Spinal cord (tissue), 10 donors: ENCODE measurements around the gene PAK1IP1. TPM values are rescaled to one million over a fixed set of nuclear protein-coding genes. Genes with fewer than 3 reads are reported as not detected.

Experiments used
- DNase-seq, 6 donors: peaks; one replicate each; pipeline versions ENCODE4 v3.0.0 to v3.0.0-alpha.2; 2013 to 2015; ENCODE audit warnings: low spot score in 6 of 6, low read depth in 4 of 6
- H3K27ac ChIP-seq: one replicate; pipeline ENCODE4 v1.5.1; 2013; ENCODE audit warnings: low read depth, low read length, control low read depth
- H3K27me3 ChIP-seq: one replicate; pipeline ENCODE4 v1.6.1; 2013; ENCODE audit warnings: low read length; ENCODE audit not compliant: control insufficient read depth, insufficient read depth
- H3K36me3 ChIP-seq: one replicate; pipeline ENCODE4 v1.6.1; 2013; ENCODE audit warnings: low read length; ENCODE audit not compliant: control insufficient read depth, insufficient read depth
- H3K4me1 ChIP-seq: one replicate; pipeline ENCODE4 v1.6.1; 2013; ENCODE audit warnings: low read length; ENCODE audit not compliant: control insufficient read depth, insufficient read depth
- H3K4me3 ChIP-seq: one replicate; pipeline ENCODE4 v1.5.1; 2013; ENCODE audit warnings: low read depth, low read length, control low read depth
- H3K9me3 ChIP-seq: one replicate; pipeline ENCODE4 v1.6.1; 2013; ENCODE audit warnings: low read length; ENCODE audit not compliant: control insufficient read depth, insufficient read depth
- WGBS: methylation state at CpG from one replicate; pipeline ENCODE4 v1.1.5; 2013; ENCODE audit warnings: missing lambda C conversion rate; ENCODE audit not compliant: insufficient coverage; 5-methylcytosine and 5-hydroxymethylcytosine counted together
- polyA plus RNA-seq, 2 donors: library from polyadenylated mRNA; unstranded; fragments of 120-200 nt; gene quantifications; one replicate each; pipeline ENCODE4 v1.2.1, GENCODE V29; 2013; ENCODE audit not compliant: insufficient read length in 2 of 2
- total RNA-seq, 2 donors: library from RNA; depleted of rRNA in 1 of 2; stranded (reverse); fragments of 120-200 nt in 1 of 2; fragments of >200 nt in 1 of 2; gene quantifications; one replicate each; pipeline versions ENCODE4 v1.2.3 to v1.2.4, GENCODE V29; 2013 to 2014
- donor health status: healthy.

The PAK1IP1 gene
- total and polyA plus RNA-seq, 4 donors, result 19.9 to 23.4 (median 20.8) TPM

- Histone ChIP-seq H3K36me3 (no peaks in the 10 kb centered on the region), H3K27me3 (no peaks in the 10 kb centered on the region), H3K4me1 (peaks cover 8% of the 10 kb centered on the region), H3K27ac (no peak overlapping the region), H3K9me3 (no peaks in the 10 kb centered on the region), H3K4me3 (no peak overlapping the region)
- no peak for DNase-seq
- WGBS, result 74% methylated on average over 3 of the region's 15 CpGs
Measured at GRCh38 chr6:10690651-10691445, 3.9 kb upstream of the PAK1IP1 start.

GRCh38 chr6:10692965-10693538, 1.7 kb upstream of the PAK1IP1 start:
- 78% methylated on average over 6 of the region's 8 CpGs for WGBS
- H3K36me3 ChIP-seq, result peaks cover 6% of the 10 kb centered on the region
- DNase-seq, result no peak
- H3K27me3 ChIP-seq, result no peaks in the 10 kb centered on the region
- H3K4me1 ChIP-seq, result peaks cover 11% of the 10 kb centered on the region
- no peak overlapping the region for H3K27ac ChIP-seq
- H3K4me3 ChIP-seq, result peak overlapping the region; percentile 73
- H3K9me3 ChIP-seq, result no peaks in the 10 kb centered on the region

- no peaks in the 10 kb centered on the region for H3K9me3 ChIP-seq
- no peaks in the 10 kb centered on the region for H3K27me3 ChIP-seq
- peaks cover 11% of the 10 kb centered on the region for H3K4me1 ChIP-seq
- no peak for DNase-seq
- H3K4me3 ChIP-seq, result peak overlapping the region; percentile 73
- WGBS, result 0% methylated on average over 5 of the region's 17 CpGs
- peaks cover 20% of the 10 kb centered on the region for H3K36me3 ChIP-seq
- no peak overlapping the region for H3K27ac ChIP-seq
Measured at GRCh38 chr6:10695086-10695657, 400 bp downstream of the PAK1IP1 start.

GRCh38 chr6:10696655-10697054, 1.9 kb downstream of the PAK1IP1 start:
- WGBS, result 96% methylated on average over 3 of the region's 4 CpGs
- H3K4me3 ChIP-seq, result no peak overlapping the region

GRCh38 chr6:10713962-10714361, 19.2 kb downstream of the PAK1IP1 start:
- Histone ChIP-seq H3K36me3 (peaks cover 8% of the 10 kb centered on the region), H3K9me3 (no peaks in the 10 kb centered on the region), H3K4me3 (no peak overlapping the region), H3K4me1 (no peaks in the 10 kb centered on the region), H3K27ac (no peak overlapping the region), H3K27me3 (no peaks in the 10 kb centered on the region)
- DNase-seq, result no peak
- 85% methylated on average over 8 of the region's 8 CpGs for WGBS

More at GRCh38 chr6:10696655-10697054, 1.9 kb downstream of the PAK1IP1 start:
- no peak for DNase-seq
- Histone ChIP-seq H3K27me3 (no peaks in the 10 kb centered on the region), H3K36me3 (peaks cover 21% of the 10 kb centered on the region), H3K9me3 (no peaks in the 10 kb centered on the region), H3K27ac (no peak overlapping the region), H3K4me1 (peaks cover 11% of the 10 kb centered on the region)

GRCh38 chr6:10719296-10719963, 24.7 kb downstream of the PAK1IP1 start:
- WGBS, result 88% methylated on average over 7 of the region's 8 CpGs
- Histone ChIP-seq H3K27me3 (no peaks in the 10 kb centered on the region), H3K4me3 (no peak overlapping the region), H3K36me3 (no peaks in the 10 kb centered on the region), H3K4me1 (peaks cover 19% of the 10 kb centered on the region), H3K27ac (no peak overlapping the region), H3K9me3 (no peaks in the 10 kb centered on the region)
- DNase-seq, result peak in 1 of 6 donors; percentile 6

GRCh38 chr6:10719964-10720264, 25.1 kb downstream of the PAK1IP1 start:
- H3K27me3 ChIP-seq, result no peaks in the 10 kb centered on the region
- 45% methylated on average over 18 of the region's 21 CpGs for WGBS
- H3K9me3 ChIP-seq, result no peaks in the 10 kb centered on the region
- H3K4me3 ChIP-seq, result peak overlapping the region; percentile 49
- DNase-seq, result peak in 2 of 6 donors; percentile 18 to 48
- no peaks in the 10 kb centered on the region for H3K36me3 ChIP-seq
- H3K27ac ChIP-seq, result peak overlapping the region; percentile 48
- peaks cover 22% of the 10 kb centered on the region for H3K4me1 ChIP-seq

GRCh38 chr6:10720265-10720959, 25.6 kb downstream of the PAK1IP1 start:
- peak overlapping the region; percentile 49 for H3K4me3 ChIP-seq
- H3K9me3 ChIP-seq, result no peaks in the 10 kb centered on the region
- DNase-seq, result peak in 2 of 6 donors; percentile 48 to 71
- H3K4me1 ChIP-seq, result peaks cover 26% of the 10 kb centered on the region
- no peaks in the 10 kb centered on the region for H3K27me3 ChIP-seq
- WGBS, result 38% methylated on average over 48 of the region's 49 CpGs
- no peaks in the 10 kb centered on the region for H3K36me3 ChIP-seq
- peak overlapping the region; percentile 48 for H3K27ac ChIP-seq
